GM15510 (cell line): ENCODE results near the gene HRH4.

Experiments used
- POLR2A ChIP-seq: IDR thresholded peaks from 3 replicates; pipeline ENCODE4 v1.6.1; 2011; ENCODE audit warnings: borderline replicate concordance; ENCODE audit not compliant: insufficient read length; ENCODE audit errors: extremely low read depth

The HRH4 gene

DNA sequence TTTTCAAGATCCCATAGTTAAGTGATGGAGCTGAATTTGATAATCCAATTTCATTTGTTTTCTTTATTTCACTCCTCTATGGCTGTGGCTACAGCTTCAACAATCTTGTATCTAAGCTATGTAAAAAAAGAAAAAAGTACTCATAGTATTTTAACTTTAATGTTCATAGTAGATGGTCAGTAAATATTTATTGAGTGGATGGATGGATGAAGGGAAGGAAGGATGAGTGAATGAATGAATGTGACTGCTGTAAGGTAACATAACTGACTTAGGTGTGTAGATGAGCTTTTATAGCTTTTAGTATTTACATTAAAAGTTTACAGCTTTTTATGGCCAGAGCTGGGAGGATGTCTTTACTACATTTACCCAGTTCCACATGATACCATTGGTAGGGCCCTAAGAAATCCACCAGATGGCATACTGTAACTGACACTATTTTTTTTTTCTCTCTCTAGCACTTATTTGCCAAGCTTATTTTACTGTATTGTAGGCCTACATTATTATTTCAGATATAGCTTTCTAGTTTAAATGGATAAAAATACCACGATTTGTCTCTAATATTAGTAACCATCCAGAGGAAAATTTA is 13.4 kb upstream of the HRH4 start:
- TF ChIP-seq POLR2A = no peak

DNA sequence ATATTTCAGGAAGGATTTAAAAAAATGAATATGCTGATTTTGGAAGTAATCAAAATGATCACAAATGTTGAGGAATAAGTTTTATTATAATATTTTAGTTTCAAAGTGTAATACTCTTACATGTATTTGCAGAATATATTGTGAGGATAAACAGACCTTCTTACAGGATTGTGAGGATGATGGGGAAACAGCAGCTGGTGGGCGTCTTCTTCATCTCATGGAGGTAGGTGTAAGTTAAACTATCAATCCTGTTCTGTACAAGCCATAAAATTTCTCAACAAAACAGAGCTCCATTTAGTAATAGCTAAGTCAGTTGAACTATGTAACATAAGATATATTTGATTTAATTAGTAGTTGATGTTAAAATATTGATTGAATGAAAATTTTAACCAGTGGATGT is 12.5 kb upstream of the HRH4 start:
- TF ChIP-seq POLR2A = no peak

DNA sequence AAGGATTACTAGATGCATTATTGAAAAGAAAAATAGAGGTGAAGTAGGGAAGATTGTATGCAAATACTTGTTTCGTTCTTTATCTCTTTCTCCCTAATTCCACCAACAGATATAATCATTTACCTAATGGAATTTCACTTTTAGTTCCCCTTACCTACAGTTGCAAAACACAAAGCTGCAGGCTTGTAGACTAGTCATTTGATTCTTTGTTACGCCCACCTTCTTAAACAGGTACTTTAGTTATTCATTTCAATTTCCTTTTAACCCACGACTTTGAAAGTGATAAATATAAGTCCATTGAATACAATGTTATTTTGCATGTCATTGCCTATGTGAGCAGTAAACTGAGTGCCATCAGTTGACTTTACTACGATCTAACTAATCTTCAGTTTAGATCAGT is 3.9 kb upstream of the HRH4 start:
- TF ChIP-seq POLR2A = no peak

DNA sequence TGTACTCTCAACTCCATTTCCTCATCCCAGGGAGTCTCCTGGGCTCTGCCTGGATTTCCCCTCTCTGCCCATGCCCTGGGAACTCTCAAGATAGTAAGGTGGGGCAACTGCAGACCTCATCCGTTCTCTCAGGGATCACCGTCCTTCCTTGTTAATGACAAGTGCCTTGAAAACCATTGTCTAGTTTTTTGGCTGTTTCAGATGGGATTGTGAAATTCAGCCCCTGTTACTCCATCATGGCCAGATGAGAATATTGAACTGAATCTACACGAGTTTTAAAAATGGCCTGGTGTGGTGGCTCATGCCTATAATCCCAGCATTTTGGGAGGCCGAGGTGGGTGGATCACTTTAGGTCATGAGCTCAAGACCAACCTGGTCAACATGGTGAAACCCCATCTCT is 665 bp upstream of the HRH4 start:
- TF ChIP-seq POLR2A = no peak

DNA sequence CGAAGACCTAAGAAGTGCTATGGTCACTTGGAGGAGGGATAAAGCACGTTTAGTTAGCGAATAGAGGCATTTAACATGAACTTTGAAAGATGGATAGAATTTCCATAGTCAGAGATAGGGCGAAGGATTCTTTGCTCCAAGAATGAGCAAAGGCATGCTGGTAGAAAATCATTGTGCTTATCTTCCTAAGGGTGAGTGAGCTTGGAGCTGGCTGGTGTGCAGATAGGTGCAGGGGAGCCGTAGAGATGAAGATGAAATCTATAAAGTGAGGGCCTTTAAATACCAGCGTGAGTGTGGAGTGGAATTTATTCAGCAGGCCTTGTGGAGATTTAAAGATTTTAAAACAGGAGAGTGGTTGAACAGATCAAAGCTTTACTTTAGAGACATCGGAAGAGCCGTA is 1.6 kb downstream of the HRH4 start:
- TF ChIP-seq POLR2A = no peak

DNA sequence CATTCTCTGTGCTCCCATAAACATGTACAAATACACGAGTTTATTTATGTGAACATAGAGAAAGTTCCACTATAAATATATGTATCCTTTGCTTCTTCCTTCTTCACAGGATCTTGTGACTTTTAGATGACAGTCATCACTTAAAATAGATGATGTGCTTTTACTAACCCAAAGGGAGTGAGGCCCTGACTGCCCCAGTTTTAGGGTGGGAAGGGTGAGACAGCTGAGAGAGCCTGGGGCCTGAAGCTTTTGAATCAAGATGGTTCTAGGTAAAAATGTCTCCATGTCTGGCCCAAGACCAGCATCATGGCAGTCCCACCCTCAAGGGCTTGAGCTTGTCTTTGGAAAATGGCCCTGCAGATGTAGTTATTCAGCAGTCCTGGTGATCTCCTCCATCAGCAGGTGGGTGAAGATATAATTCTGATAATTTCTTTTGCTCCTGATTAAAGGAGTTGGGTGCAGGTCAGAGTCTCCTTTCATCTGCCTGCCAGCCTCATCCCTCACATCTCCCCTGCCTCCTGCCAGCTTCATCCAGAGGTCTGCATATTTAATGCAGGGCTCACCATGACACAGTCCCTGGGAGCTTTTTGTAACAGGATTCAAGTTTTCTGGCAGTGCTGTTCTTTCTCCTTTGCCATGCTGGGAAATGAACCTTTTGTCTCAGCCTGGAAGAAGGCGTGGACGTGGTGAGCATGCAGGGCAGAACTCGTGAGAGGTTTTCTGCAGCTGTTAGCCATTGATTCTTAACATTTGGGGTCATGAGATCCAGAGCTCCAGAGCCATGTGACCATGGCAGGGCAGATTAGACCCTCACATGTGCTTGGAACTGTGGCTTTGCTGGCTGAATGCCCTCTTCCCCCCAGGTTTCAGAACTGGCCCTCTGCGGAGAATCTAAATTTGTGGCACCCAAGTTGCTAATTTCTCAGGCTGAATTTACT is 2.7 kb downstream of the HRH4 start:
- TF ChIP-seq POLR2A = no peak

DNA sequence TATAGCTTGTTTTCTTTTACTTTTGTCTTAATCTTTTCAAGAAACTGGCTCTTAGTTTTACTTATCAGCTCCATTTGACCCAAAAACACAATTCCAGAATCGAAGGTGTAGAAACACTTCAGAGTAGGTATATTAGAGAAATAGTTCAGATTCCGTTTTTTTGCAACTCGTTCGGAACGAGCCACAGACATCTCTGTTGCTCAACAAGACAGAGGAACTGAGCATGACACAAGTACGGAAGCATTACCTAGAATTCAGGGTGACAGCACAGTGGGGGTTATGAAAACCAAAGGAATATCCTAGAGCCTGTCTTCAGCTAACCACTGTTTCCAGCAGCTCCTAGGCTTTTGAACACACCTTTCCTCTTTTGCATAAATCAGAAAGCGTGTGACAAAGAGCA is 5.0 kb downstream of the HRH4 start:
- TF ChIP-seq POLR2A = no peak

DNA sequence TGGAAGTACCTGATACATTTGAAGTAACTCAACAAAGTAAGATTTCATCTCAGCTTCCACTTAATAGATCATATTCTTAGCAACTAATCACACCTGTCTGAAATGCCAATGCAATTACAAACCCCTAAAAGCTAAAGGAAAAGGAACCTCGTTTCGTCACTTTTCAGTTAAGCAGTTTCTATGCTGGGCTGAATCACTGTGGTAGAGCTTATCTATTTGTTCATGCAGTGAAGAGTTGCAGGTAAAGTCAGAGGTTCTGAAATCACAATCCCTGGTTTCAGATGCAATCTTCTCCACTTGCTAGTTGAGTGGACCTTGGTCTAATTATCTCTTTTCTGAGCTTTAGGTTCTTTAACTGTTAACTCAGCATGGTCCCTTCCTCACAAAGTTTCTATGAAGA is 6.3 kb downstream of the HRH4 start:
- TF ChIP-seq POLR2A = no peak

DNA sequence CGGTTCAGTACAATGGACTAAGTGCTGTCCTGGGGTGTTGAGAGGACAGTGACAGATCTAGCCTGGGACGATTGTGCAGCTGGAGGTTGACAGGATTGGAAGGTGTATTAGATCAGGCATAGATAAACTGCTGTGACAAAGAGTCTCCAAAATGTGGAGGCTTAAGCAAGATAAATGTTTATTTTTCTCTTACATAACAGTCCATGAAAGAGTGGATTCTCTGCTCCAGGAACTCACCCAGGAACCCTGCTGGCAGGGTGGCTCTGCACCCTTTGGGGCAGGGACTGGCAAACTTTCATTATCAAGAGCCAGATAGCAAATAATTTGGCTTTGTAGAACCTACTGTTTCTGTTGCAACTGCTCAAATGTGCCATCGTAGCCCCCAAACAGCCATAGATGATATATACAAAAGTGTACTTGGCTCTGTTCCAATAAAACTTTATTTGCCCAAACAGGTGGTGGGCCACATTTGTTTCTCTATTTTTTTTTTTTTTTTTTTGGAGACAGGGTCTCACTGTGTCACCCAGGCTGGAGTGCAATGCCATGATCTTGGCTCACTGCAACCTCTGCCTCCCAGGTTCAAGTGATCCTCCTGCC is 9.7 kb downstream of the HRH4 start:
- TF ChIP-seq POLR2A = no peak

DNA sequence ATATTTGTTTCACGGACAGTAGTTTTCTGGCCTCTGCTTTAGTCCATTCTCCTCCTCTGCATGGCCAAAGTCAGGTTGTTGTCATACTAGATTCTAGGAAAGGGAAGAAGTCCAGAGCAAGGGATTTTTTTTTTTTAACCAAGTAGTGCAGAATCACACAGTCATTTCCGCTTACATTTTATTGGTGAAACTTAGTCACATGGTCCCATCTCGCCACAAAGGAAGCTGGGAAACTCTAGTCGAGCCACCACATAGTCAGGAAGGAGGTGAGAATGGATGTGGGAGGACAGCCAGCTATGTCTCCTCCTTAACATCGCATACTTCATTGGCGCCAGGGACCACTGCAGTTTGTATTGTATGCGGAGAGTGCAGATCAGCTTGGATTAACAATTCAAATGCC is 10.4 kb downstream of the HRH4 start:
- TF ChIP-seq POLR2A = no peak

DNA sequence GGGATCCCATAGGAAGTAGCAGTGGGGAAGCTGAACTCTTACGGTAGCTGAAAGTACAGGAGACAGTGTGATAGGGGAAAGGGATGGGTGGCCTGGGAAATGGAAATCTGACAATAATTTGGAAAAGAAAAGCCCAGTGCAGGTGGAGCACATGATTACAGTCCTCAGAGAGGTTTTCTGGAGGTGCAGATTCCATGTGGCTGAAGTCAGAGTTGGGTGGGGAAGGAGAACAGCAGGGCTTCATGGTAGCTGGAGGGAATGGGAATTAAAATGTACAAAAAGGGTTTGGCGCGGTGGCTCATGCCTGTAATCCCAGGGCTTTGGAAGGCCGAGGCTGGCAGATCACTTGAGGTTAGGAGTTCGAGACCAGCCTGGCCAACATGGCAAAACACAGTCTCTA is 12.2 kb downstream of the HRH4 start:
- TF ChIP-seq POLR2A = no peak

DNA sequence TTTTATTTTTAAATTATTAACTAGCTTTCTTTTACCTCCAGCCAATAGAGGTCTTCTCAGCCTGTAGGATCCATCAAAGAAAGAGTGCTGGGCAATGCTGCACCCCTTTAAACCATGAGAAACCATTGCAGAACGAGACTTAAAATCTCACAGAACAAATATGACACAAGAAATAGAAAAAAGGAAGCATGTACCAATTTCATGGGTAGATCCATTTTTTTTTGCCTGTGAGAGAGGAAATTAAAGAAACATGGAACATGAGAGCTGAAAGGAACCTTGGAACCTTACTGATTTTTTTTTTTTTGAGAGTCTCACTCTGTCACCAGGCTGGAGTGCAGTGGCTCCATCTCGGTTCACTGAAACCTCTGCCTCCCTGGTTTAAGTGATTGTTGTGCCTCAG is 14.0 kb downstream of the HRH4 start:
- no peak for TF ChIP-seq POLR2A

DNA sequence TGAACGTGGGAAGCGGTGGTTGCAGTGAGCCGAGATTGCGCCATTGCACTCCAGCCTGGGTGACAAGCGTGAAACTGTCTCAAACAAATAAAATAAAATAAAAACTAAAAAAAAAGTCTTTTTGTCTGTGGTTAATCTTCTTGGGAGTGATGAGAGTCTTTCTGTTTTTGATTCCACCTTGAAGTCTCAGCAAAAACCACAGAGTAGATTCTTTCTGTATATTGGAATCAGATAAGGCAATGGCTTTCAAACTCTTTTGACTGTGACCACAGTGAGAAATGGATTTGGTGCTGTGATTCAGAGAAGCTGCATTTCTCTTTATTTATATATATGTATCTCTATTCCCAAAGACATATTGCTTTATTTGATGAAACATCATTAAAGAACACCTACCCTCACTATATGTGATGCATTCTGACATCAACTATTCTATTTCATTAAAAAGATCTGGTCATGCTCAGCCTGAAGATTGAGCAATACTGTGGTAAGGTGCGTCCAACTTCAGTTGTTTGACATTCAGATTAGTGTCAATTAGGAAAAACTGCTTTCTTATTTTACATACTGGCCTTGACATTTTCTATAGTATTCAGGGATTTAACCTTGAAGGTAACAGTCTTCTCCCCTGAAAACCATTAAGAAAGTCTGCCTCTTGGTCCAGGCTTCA is 15.6 kb downstream of the HRH4 start:
- TF ChIP-seq POLR2A = no peak

DNA sequence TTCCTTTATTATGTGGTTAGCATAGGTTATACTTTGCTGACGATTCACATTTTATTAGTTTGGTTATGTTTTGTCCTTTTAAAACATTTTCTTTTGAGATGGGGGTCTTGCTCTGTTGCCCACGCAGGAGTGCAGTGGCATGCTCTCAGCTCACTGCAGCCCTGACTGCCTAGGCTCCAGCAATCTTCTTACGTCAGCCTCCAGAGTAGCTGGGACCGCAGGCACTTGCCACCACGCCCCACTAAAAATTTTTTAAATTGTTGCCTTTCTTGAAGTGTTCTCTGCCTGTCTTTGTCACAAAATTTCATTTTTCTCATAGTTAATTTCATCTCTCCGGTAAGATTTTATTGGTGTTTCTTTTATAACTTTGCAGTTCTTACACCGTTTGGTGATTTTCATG is 18.9 kb downstream of the HRH4 start:
- no peak for TF ChIP-seq POLR2A

DNA sequence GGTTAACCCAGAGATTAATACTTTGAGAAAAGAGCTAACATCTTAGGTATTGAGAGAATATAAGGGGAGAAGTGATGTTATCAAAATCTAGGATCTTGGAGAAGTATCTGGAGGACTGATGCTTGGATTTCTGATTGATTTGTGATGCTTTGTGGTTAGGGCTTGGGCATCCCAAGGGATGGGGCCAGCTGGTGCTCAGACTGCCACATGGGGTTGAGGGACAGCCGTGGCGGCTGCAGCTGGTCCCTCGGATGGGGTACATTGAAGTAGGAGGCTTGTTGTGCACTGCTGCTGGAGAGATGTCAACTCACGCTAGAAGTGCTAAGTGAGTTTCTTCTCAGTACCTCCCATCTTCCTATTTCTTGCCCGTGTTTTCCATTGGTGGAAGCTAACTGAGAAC is 22.4 kb downstream of the HRH4 start:
- no peak for TF ChIP-seq POLR2A
